CD8-positive, alpha-beta memory T cell (primary cell): ENCODE data around the gene NFATC2. TPM values are rescaled to one million over a fixed set of nuclear protein-coding genes. Genes with fewer than 3 reads are reported as not detected.

Experiments
- CTCF ChIA-PET: fragments of 350-600 bp; sonication (Branson Sonifier 250); formaldehyde crosslinking; loops from one replicate; lab custom pipeline; 2021; ENCODE audit warnings: antibody characterized with exemption; lab: Charles Lee
- POLR2A ChIA-PET: fragments of 350-600 bp; sonication (Branson Sonifier 250); formaldehyde crosslinking; loops from one replicate; lab custom pipeline; 2021; ENCODE audit warnings: antibody characterized with exemption; lab: Charles Lee
- DNase-seq, 5 donors: peaks; one replicate each; pipeline versions ENCODE4 v3.0.0 to v3.0.0-alpha.2; 2020 to 2022; ENCODE audit warnings: mixed read lengths in 1 of 5
- H3K27ac ChIP-seq: one replicate; pipeline ENCODE4 v1.7.0; 2013; ENCODE audit warnings: low read depth, mild to moderate bottlenecking, low read length, moderate library complexity
- H3K27me3 ChIP-seq: 2 replicates; pipeline ENCODE4 v1.7.0; 2013; ENCODE audit warnings: low read length, mild to moderate bottlenecking; ENCODE audit not compliant: insufficient read depth, poor library complexity, severe bottlenecking
- H3K36me3 ChIP-seq: 2 replicates; pipeline ENCODE4 v1.7.0; 2013; ENCODE audit warnings: mild to moderate bottlenecking, low read length, moderate library complexity; ENCODE audit not compliant: insufficient read depth
- H3K4me1 ChIP-seq: 2 replicates; pipeline ENCODE4 v1.7.0; 2013; ENCODE audit warnings: mild to moderate bottlenecking, low read length, moderate library complexity; ENCODE audit not compliant: insufficient read depth
- H3K4me3 ChIP-seq: 2 replicates; pipeline ENCODE4 v1.7.0; 2013; ENCODE audit warnings: mild to moderate bottlenecking, low read length
- H3K9me3 ChIP-seq: 2 replicates; pipeline ENCODE4 v1.7.0; 2013; ENCODE audit warnings: mild to moderate bottlenecking, low read length
- H3K27ac Mint-ChIP-seq, 8 donors: one replicate each; pipeline ENCODE4 v1.8.0; 2020 to 2021; ENCODE audit warnings: mixed read lengths in 8 of 8, mild to moderate bottlenecking in 6 of 8, inconsistent platforms in 3 of 8, moderate library complexity in 3 of 8
- H3K27me3 Mint-ChIP-seq, 2 donors: one replicate each; pipeline ENCODE4 v1.8.0; 2020 to 2021; ENCODE audit warnings: mixed read lengths in 2 of 2, mild to moderate bottlenecking in 1 of 2, moderate library complexity in 1 of 2
- H3K36me3 Mint-ChIP-seq, 3 donors: one replicate each; pipeline ENCODE4 v1.8.0; 2020 to 2021; ENCODE audit warnings: mixed read lengths in 3 of 3, inconsistent platforms in 1 of 3, mild to moderate bottlenecking in 1 of 3
- H3K4me1 Mint-ChIP-seq, 3 donors: one replicate each; pipeline ENCODE4 v1.8.0; 2020 to 2021; ENCODE audit warnings: mixed read lengths in 3 of 3, inconsistent platforms in 1 of 3, mild to moderate bottlenecking in 1 of 3
- H3K4me3 Mint-ChIP-seq, 7 donors: one replicate each; pipeline ENCODE4 v1.8.0; 2020 to 2021; ENCODE audit warnings: mixed read lengths in 7 of 7, mild to moderate bottlenecking in 6 of 7, moderate library complexity in 4 of 7, inconsistent platforms in 2 of 7
- H3K9me3 Mint-ChIP-seq, 5 donors: one replicate each; pipeline ENCODE4 v1.8.0; 2020 to 2022; ENCODE audit warnings: mixed read lengths in 5 of 5, mild to moderate bottlenecking in 3 of 5, moderate library complexity in 2 of 5, inconsistent platforms in 1 of 5
- polyA plus RNA-seq: library from polyadenylated mRNA; unstranded; fragments of 300-500 nt; fragmentation: Illumina TruSeq; gene quantifications from one replicate; pipeline ENCODE4 v1.2.3, GENCODE V29; 2021
- total RNA-seq, 2 experiments: library from RNA; stranded (reverse); gene quantifications; one replicate each; pipeline ENCODE4 v1.2.3, GENCODE V29; 2021

The NFATC2 gene
- total and polyA plus RNA-seq, 3 experiments from 2014 or later: 52.1 to 64.4 (median 63.0) TPM

DNA sequence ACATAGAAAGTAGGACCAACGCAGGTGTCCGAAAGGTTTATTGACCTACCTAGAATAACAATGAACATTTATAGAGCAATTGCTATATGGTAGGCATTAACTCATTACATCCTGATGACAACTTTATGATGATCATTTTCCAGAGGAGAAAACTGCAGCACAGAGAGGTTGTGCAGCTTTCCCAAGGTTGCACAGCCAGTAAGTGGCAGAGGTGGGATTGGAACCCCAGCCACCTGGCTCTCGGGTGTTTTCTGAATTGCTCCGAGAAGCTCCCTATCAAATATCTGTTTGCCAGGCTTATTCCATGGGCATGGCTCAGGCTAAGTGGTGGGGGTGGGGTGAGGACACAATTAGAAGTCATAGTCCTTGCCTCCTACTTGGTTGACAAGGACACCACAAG, 24.1 kb upstream of the NFATC2 start:
- no peak for DNase-seq
- peaks cover 6 to 23% (median 10%) of the 10 kb centered on the region in 3 donors for H3K4me1 Mint-ChIP-seq
- H3K27me3 Mint-ChIP-seq: peaks cover 22 to 25% of the 10 kb centered on the region in 2 donors
- ChIA-PET CTCF (interaction anchor here (1.9 kb wide), 1 partner anchor 180 kb away, joined by 5 read pairs; no protein-coding TSS in a partner anchor), POLR2A (interaction anchor here (0.6 kb wide), 1 partner anchor 12 kb away, joined by 3 read pairs; no protein-coding TSS in a partner anchor)
- H3K27me3 ChIP-seq: peaks cover 20% of the 10 kb centered on the region
- H3K27ac ChIP-seq: no peak overlapping the region
- H3K36me3 ChIP-seq: no peaks in the 10 kb centered on the region
- no peaks in the 10 kb centered on the region for H3K9me3 ChIP-seq
- peaks cover 9% of the 10 kb centered on the region for H3K4me1 ChIP-seq
- no peaks in the 10 kb centered on the region for H3K36me3 Mint-ChIP-seq
- peaks cover 0 to 5% (median 0%) of the 10 kb centered on the region in 5 donors for H3K9me3 Mint-ChIP-seq
- H3K4me3 ChIP-seq: no peak overlapping the region
- H3K4me3 Mint-ChIP-seq: no peak overlapping the region
- no peak overlapping the region for H3K27ac Mint-ChIP-seq

DNA sequence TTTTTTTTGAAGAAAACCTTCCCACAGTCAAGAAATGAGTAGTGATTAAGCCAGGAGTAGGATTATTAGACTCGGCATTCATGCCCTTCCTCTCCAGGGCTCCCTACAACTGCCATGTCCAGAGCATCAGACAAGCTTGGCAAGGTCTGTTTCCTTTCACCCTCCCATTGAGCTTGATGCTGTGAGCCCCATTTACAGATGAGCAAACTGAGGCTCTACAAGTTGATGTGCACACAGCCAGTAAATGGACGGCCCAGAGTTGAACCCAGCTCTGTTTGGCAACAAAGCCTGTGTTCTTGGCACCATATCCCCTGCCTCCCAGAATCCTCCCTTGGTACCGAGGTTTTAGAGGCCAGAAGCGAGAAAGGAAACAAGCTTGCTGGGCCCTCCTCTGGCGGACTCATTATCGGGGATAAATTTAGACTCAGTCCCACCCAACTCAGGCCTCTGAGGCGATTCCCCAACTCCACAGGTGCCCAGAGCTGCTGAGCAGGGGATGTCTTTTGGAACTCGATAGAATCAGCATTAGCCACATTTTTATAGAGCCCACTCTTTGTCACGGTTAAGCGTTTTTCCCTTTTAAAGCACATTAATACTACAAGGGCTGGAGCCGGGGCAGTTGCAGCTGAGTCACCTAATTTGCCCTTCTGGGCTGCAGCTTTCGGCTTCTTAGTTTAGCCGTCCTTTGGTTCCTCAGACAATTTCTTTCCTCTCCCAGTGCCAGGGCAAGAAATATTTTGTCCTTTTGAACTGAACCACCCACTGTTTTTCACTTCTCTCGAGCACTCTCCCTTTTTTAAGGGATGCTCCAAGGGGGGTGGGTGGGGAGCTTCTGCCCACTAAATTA, 23.0 kb upstream of the NFATC2 start:
- ChIA-PET POLR2A (no interaction called here), CTCF (interaction anchor here (1.2 to 1.9 kb wide), 3 partner anchors 10 to 179 kb away, joined by 3 to 5 read pairs (median 3); no protein-coding TSS in a partner anchor)
- H3K4me1 ChIP-seq: peaks cover 19% of the 10 kb centered on the region
- no peaks in the 10 kb centered on the region for H3K36me3 ChIP-seq
- no peak for DNase-seq
- H3K27me3 ChIP-seq: peaks cover 29% of the 10 kb centered on the region
- H3K9me3 ChIP-seq: no peaks in the 10 kb centered on the region
- Mint-ChIP-seq H3K4me3 (no peak overlapping the region), H3K27me3 (peaks cover 33 to 34% of the 10 kb centered on the region in 2 donors), H3K36me3 (no peaks in the 10 kb centered on the region), H3K27ac (no peak overlapping the region), H3K4me1 (peaks cover 13 to 33% (median 20%) of the 10 kb centered on the region in 3 donors), H3K9me3 (peaks cover 0 to 5% (median 0%) of the 10 kb centered on the region in 5 donors)
- H3K4me3 ChIP-seq: no peak overlapping the region
- no peak overlapping the region for H3K27ac ChIP-seq

DNA sequence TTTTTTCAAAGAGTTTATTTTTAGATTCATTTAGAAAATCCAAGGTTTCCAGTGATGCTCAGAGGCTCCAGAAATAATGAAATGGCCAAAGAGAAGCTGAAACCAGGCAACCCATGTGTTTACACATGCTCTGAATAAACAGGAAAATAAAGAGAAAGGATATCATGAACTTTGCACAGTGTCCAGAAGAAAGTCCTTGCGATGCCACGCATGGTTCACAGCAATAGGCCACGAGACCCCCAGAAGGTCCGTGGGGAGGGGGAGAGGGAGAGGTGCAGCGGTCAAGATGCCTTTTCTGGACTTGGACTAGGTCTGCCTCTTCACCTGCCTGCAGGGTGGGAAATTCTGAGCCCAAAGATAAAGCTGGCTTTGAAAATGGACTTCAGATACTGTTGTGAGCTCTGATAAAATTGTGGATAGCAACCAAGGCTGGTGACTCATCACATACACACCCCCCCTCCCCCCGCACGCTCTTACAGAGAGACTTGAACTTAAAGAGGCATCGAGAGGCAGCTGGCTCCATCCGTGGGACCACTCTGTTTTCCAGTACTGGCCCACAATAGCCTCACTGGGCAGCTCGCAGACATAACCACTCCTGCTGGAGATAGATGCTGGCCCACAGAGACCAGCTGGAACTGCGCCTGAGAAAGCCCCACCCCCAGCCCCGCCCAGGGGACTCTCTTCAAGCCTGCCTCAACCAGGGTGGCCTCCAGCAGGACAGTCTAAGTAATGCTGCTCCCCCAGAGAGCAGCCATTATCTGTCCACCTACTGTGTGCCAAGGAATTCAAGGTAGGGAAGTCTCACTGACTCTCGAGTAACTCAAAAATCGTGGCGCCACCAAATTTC, 21.2 kb upstream of the NFATC2 start:
- H3K27ac ChIP-seq: no peak overlapping the region
- Mint-ChIP-seq H3K27ac (peak overlapping the region in 1 of 8 donors; percentile 54), H3K4me3 (peak overlapping the region in 5 of 7 donors; percentile 12 to 75 (median 61)), H3K4me1 (peaks cover 13 to 35% (median 22%) of the 10 kb centered on the region in 3 donors), H3K9me3 (peaks cover 0 to 5% (median 0%) of the 10 kb centered on the region in 5 donors), H3K36me3 (no peaks in the 10 kb centered on the region), H3K27me3 (peaks cover 40 to 52% of the 10 kb centered on the region in 2 donors)
- H3K4me3 ChIP-seq: no peak overlapping the region
- no peak for DNase-seq
- H3K36me3 ChIP-seq: no peaks in the 10 kb centered on the region
- CTCF ChIA-PET: interaction anchor here (0.8 to 1.7 kb wide), 4 partner anchors 24 to 178 kb away, joined by 4 to 5 read pairs (median 4); no protein-coding TSS in a partner anchor
- H3K9me3 ChIP-seq: no peaks in the 10 kb centered on the region
- POLR2A ChIA-PET: no interaction called here
- H3K4me1 ChIP-seq: peaks cover 22% of the 10 kb centered on the region
- peaks cover 44% of the 10 kb centered on the region for H3K27me3 ChIP-seq

DNA sequence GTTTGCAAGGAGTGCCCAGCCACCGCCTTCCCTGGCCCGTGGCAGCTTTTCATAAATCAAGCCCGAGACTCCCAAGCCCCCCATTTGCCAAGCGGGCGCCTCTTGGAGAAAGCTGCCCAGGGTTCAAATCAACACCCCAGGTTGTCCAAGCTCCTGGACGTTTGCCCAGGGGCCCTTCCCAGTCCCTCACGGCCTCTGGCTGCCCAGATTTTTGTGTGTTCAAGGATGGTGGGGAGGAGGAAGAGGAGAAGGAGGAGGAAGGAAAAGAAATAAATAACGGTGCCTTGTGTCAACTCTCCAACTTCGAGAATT, 20.6 kb upstream of the NFATC2 start:
- Histone ChIP-seq H3K4me3 (no peak overlapping the region), H3K9me3 (no peaks in the 10 kb centered on the region), H3K4me1 (peaks cover 22% of the 10 kb centered on the region), H3K27me3 (peaks cover 48% of the 10 kb centered on the region), H3K36me3 (no peaks in the 10 kb centered on the region), H3K27ac (no peak overlapping the region)
- Mint-ChIP-seq H3K27me3 (peaks cover 40 to 57% of the 10 kb centered on the region in 2 donors), H3K4me1 (peaks cover 13 to 35% (median 22%) of the 10 kb centered on the region in 3 donors), H3K9me3 (peaks cover 0 to 3% (median 0%) of the 10 kb centered on the region in 5 donors), H3K27ac (no peak overlapping the region), H3K36me3 (no peaks in the 10 kb centered on the region), H3K4me3 (peak overlapping the region in 5 of 7 donors; percentile 12 to 75 (median 62))
- ChIA-PET CTCF (interaction anchor here (0.6 to 1.7 kb wide), 5 partner anchors 13 to 177 kb away, joined by 3 to 5 read pairs (median 4); no protein-coding TSS in a partner anchor), POLR2A (no interaction called here)
- DNase-seq: no peak

DNA sequence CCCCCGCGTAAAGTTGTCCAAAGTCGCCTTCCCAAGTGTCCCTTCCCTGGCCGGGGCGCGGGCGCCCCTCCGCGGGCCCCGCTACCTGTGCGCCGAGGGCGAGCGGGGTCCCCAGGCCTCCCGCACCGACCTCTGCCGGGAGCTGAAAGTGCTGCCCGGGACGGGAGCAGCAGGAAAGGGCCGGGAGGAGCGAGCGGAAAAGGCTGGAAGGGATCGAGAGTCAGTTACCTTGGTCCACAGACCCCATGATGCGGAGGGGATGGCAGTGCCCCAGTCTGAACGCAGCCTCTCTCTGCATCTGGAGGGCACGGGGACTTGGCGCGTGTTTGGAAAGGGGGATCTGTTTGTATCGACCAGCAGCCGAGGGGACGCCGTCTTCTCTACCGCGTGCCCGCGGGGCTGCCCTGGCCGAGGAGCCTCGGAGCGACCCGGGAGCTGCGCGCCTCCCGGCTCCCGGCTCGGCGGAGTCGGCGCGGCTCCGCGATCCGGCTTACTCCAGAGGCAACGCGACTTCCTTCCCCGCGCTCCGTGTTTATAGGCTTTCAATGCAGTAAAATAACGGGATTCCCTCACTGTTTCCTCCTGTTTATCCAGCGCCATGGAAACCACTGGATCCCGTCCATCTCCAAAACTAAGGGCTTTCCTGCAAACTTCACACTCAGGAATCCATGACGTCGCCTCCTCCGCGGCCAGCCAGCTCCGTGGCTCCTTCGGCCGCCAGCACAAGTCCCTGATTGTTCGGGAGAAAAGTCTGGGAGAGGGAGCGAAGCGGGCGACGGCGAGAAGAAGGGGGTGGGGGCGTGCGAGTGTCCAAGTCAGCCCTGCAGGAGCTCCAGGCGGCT, 20.0 kb upstream of the NFATC2 start:
- peaks cover 50% of the 10 kb centered on the region for H3K27me3 ChIP-seq

DNA sequence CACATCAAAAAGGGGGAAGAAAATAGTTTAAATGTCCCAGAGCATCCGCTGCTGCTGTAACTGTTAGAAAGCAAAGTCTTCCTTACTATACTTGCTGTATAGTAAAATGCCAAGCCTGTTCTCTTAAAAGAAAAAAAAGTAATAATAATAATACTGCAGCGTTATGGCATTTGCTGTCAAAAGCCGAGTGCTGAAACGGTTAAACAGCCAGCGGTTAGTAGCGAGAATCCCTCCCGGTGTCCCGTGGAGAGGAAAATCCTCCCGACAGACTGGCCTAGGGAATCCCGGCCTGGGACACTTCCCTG, 19.5 kb upstream of the NFATC2 start:
- Histone ChIP-seq H3K27ac (no peak overlapping the region), H3K4me3 (peak overlapping the region; percentile 36), H3K36me3 (no peaks in the 10 kb centered on the region), H3K9me3 (no peaks in the 10 kb centered on the region), H3K4me1 (peaks cover 22% of the 10 kb centered on the region), H3K27me3 (peaks cover 52% of the 10 kb centered on the region)
- ChIA-PET POLR2A (no interaction called here), CTCF (interaction anchor here (1.7 kb wide), 1 partner anchor 22 kb away, joined by 4 read pairs; no protein-coding TSS in a partner anchor)
- Mint-ChIP-seq H3K27me3 (peaks cover 40 to 66% of the 10 kb centered on the region in 2 donors), H3K9me3 (no peaks in the 10 kb centered on the region), H3K4me1 (peaks cover 13 to 35% (median 22%) of the 10 kb centered on the region in 3 donors), H3K27ac (peak overlapping the region in 1 of 8 donors; percentile 18), H3K4me3 (peak overlapping the region in 6 of 7 donors; percentile 51 to 75 (median 66)), H3K36me3 (no peaks in the 10 kb centered on the region)
- no peak for DNase-seq

More for the DNA sequence above, 20.0 kb upstream of the NFATC2 start:
- Mint-ChIP-seq H3K36me3 (no peaks in the 10 kb centered on the region), H3K27me3 (peaks cover 40 to 60% of the 10 kb centered on the region in 2 donors), H3K4me3 (peak overlapping the region; percentile 61 to 75 (median 72)), H3K27ac (no peak overlapping the region), H3K4me1 (peaks cover 13 to 35% (median 22%) of the 10 kb centered on the region in 3 donors), H3K9me3 (no peaks in the 10 kb centered on the region)
- H3K36me3 ChIP-seq: no peaks in the 10 kb centered on the region
- ChIA-PET POLR2A (no interaction called here), CTCF (interaction anchor here (0.6 to 1.7 kb wide), 5 partner anchors 13 to 176 kb away, joined by 3 to 5 read pairs (median 4); no protein-coding TSS in a partner anchor)
- H3K9me3 ChIP-seq: no peaks in the 10 kb centered on the region
- H3K27ac ChIP-seq: no peak overlapping the region
- peaks cover 22% of the 10 kb centered on the region for H3K4me1 ChIP-seq
- peak overlapping the region; percentile 36 for H3K4me3 ChIP-seq
- peak in 2 of 5 donors; percentile 7 to 49 for DNase-seq
